Chondrocyte (in vitro differentiated cells): Measurements from ENCODE around the gene SND1. TPM values are rescaled to one million over a fixed set of nuclear protein-coding genes. Genes with fewer than 3 reads are reported as not detected.

Experiments
- DNase-seq: peaks from one replicate; pipeline ENCODE4 v3.0.0; 2021; ENCODE audit warnings: mixed read lengths, low spot score
- H3K27ac Mint-ChIP-seq: one replicate; pipeline ENCODE4 v1.8.0; 2021; ENCODE audit warnings: mild to moderate bottlenecking, moderate library complexity, mixed read lengths; ENCODE audit not compliant: unreplicated experiment
- H3K27me3 Mint-ChIP-seq: 2 replicates; pipeline ENCODE4 v1.8.0; 2021; ENCODE audit warnings: low read depth, mixed read lengths
- H3K36me3 Mint-ChIP-seq: 2 replicates; pipeline ENCODE4 v1.8.0; 2021; ENCODE audit warnings: low read depth, mixed read lengths
- H3K4me1 Mint-ChIP-seq: 2 replicates; pipeline ENCODE4 v1.8.0; 2021; ENCODE audit warnings: low read depth, mild to moderate bottlenecking, mixed read lengths
- H3K4me3 Mint-ChIP-seq: one replicate; pipeline ENCODE4 v1.8.0; 2021; ENCODE audit warnings: mild to moderate bottlenecking, moderate library complexity, mixed read lengths; ENCODE audit not compliant: unreplicated experiment
- H3K9me3 Mint-ChIP-seq: 2 replicates; pipeline ENCODE4 v1.8.0; 2021; ENCODE audit warnings: low read depth, mixed read lengths
- CTCF ChIP-seq: fragments of 200-600 bp; sonication (generic); IDR thresholded peaks from 2 replicates; pipeline ENCODE4 v1.5.0; 2021; ENCODE audit warnings: antibody characterized with exemption, mild to moderate bottlenecking, moderate library complexity
- total RNA-seq: library from RNA; stranded (reverse); gene quantifications from 3 replicates; pipeline ENCODE4 v1.2.1, GENCODE V29; 2021

Gene SND1
- total RNA-seq, 1 donor from 2014 or later = 229 TPM

GRCh38 chr7:128091106-128091505, 439.1 kb downstream of the SND1 start:
- no peak overlapping the region for H3K4me3 Mint-ChIP-seq
- no peaks in the 10 kb centered on the region for H3K4me1 Mint-ChIP-seq
- no peaks in the 10 kb centered on the region for H3K27me3 Mint-ChIP-seq
- no peak for TF ChIP-seq CTCF
- H3K9me3 Mint-ChIP-seq = no peaks in the 10 kb centered on the region
- DNase-seq = no peak
- H3K27ac Mint-ChIP-seq = no peak overlapping the region
- peaks cover 59% of the 10 kb centered on the region for H3K36me3 Mint-ChIP-seq

DNA sequence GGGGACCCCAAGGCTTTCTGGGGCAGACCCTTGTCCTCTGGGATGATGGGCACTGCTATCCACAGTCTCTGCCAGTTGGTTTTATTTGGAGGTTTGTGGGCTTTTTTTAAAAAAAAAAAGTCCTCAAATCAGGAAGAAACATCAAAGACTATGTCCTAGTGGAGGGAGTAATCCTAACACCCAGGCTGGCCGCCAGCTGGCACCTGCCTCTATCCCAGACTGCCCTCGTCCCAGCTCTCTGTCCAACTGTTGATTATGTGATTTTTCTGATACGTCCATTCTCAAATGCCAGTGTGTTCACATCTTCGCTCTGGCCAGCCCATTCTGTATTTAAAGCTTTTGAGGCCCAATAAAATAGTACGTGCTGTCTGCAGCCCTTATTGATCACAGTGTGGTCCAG, 440.2 kb downstream of the SND1 start:
- peaks cover 53% of the 10 kb centered on the region for H3K36me3 Mint-ChIP-seq
- H3K4me1 Mint-ChIP-seq = no peaks in the 10 kb centered on the region
- H3K9me3 Mint-ChIP-seq = no peaks in the 10 kb centered on the region
- DNase-seq = no peak
- H3K4me3 Mint-ChIP-seq = no peak overlapping the region
- no peak overlapping the region for H3K27ac Mint-ChIP-seq
- no peaks in the 10 kb centered on the region for H3K27me3 Mint-ChIP-seq
- no peak for TF ChIP-seq CTCF

DNA sequence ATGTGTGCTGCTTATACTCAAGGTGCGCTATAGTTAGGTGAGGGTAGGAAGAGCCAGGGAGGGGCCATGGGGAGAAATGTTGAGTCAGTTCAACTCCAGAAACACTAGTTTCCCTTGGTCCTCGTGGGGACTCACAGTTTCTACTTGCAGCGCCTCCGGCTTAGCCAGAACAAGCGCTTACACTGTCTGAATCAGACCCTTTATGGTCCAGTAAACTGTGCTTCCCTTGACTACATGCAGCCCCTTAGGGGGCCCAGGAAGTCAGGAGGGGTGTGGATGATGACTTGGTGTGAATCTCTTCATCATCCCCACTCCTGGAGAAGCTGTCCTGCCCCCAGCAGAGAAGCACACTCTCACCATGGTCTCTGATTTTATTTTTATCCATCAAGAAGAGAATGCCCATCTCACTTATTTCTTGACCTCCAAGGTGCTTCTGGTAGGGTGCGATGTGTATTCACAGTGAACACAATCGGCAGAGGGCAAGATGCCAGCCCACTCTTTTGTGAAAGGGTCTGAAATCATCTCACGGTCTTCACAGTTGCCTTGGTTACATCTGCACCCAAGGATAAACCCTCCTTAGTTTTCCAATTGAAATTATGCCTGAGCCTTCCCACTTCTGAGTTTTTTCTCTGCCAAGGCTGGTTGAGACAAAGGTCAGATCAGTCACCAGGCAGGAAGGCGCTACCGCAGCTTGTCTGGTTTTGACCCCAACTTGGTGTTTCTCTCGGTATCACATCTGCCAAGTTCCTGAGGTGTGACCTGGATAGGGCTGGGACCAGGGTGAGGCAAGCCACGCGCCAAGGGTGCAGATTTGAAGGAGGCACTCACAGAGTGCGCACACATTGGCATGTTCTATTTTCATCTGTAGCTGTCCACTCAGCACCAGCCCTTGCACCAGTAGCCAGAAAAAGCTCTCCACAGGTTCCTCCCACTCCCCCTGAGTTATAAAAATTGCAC, 441.9 kb downstream of the SND1 start:
- Mint-ChIP-seq H3K4me3 (no peak overlapping the region), H3K27ac (no peak overlapping the region)

DNA sequence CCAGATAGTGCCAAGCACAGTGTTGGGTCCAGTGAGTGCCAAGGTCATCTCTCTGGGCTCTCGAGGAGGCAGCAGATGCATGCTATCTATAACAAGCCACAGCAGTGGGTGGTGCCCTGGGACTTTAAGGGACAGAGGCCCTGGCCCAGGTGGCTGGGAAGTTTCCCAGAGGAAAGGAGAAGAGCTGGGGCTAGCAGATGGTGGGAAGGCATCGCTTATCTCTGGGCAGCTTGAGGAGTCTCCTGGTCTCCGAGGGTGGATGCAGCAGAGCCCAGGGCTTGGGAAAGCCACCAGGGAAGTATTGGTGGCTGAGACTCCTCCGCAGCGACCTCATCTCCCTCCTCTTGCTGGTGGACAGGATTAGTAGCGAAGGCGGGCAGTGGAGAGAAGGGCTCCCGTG, 442.7 kb downstream of the SND1 start:
- Mint-ChIP-seq H3K27me3 (no peaks in the 10 kb centered on the region), H3K36me3 (peaks cover 41% of the 10 kb centered on the region), H3K27ac (no peak overlapping the region), H3K4me3 (no peak overlapping the region), H3K4me1 (no peaks in the 10 kb centered on the region), H3K9me3 (no peaks in the 10 kb centered on the region)
- no peak for DNase-seq
- no peak for TF ChIP-seq CTCF

More for the DNA sequence above, 441.9 kb downstream of the SND1 start:
- peaks cover 46% of the 10 kb centered on the region for H3K36me3 Mint-ChIP-seq
- no peak for TF ChIP-seq CTCF
- no peaks in the 10 kb centered on the region for H3K9me3 Mint-ChIP-seq
- no peaks in the 10 kb centered on the region for H3K4me1 Mint-ChIP-seq
- no peaks in the 10 kb centered on the region for H3K27me3 Mint-ChIP-seq
- DNase-seq = no peak

DNA sequence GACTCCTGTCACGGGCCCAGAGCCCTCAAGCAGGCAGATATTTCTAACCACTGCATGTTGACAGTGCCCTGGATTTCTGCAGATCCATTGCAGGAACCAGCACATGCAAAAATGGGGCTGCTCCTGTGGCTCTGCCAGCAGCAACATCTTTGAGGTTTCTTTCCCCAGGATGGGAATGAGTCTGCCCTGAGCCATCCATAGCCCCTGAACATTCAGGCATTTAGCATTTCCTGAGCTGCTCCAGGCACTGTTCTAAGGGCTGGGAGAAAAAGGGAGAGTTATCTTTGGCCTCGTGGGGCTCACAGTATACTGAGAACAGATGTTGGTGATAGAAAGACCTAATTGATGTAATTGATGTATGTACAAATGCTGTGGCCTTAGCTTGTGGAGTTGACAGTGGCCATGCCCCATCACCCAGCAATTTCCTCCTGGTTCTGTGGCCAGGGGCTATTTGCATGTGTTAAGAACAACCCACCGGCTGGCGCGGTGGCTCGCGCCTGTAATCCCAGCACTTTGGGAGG, 445.3 kb downstream of the SND1 start:
- no peak for DNase-seq
- Mint-ChIP-seq H3K9me3 (no peaks in the 10 kb centered on the region), H3K4me1 (no peaks in the 10 kb centered on the region), H3K27me3 (no peaks in the 10 kb centered on the region), H3K27ac (no peak overlapping the region), H3K4me3 (no peak overlapping the region), H3K36me3 (peaks cover 26% of the 10 kb centered on the region)
- no peak for TF ChIP-seq CTCF
